GM19438 (cell line): ENCODE measurements around the gene NVL.
"Not testable (repeated sequence)": the region's sequence is repeated elsewhere in the genome, so short reads cannot be mapped to it uniquely, and the experiment has no call there.

Source experiments
- ATAC-seq: cut with Tn5 transposase; IDR thresholded peaks from one replicate; pipeline ENCODE4 v1.9.1; 2021; ENCODE audit warnings: low read depth; ENCODE audit not compliant: unreplicated experiment

Gene NVL

GRCh38 chr1:224338150-224338838, 8.3 kb upstream of the NVL start:
- no peak for ATAC-seq

GRCh38 chr1:224333939-224334786, 4.2 kb upstream of the NVL start:
- ATAC-seq, result no peak

GRCh38 chr1:224333309-224333926, 3.4 kb upstream of the NVL start:
- ATAC-seq, result peak; percentile 47

GRCh38 chr1:224331824-224332223, 1.9 kb upstream of the NVL start:
- no peak for ATAC-seq

- ATAC-seq, result no peak
These were observed 1.4 kb upstream of the NVL start for GRCh38 chr1:224331326-224331725.

- ATAC-seq, result no peak
These were observed 509 bp downstream of the NVL start for GRCh38 chr1:224329484-224329841.

GRCh38 chr1:224328644-224329043, 1.3 kb downstream of the NVL start:
- no peak for ATAC-seq

GRCh38 chr1:224325959-224326358, 4.0 kb downstream of the NVL start:
- no peak for ATAC-seq

GRCh38 chr1:224321706-224322105, 8.3 kb downstream of the NVL start:
- no peak for ATAC-seq

- no peak for ATAC-seq
These were observed 12.5 kb downstream of the NVL start for GRCh38 chr1:224317383-224318045.

- no peak for ATAC-seq
These were observed 17.9 kb downstream of the NVL start for GRCh38 chr1:224312025-224312424.

- not testable (repeated sequence) for ATAC-seq
These were observed 18.5 kb downstream of the NVL start for GRCh38 chr1:224311503-224311902.

GRCh38 chr1:224308064-224308463, 21.9 kb downstream of the NVL start:
- ATAC-seq, result no peak

GRCh38 chr1:224304767-224305166, 25.2 kb downstream of the NVL start:
- ATAC-seq, result no peak

- ATAC-seq, result no peak
These were observed 27.0 kb downstream of the NVL start for GRCh38 chr1:224302947-224303346.

- ATAC-seq, result no peak
These were observed 28.6 kb downstream of the NVL start for GRCh38 chr1:224301391-224301790.

GRCh38 chr1:224300346-224300745, 29.6 kb downstream of the NVL start:
- ATAC-seq, result no peak

GRCh38 chr1:224298346-224299330, 31.3 kb downstream of the NVL start:
- no peak for ATAC-seq

- no peak for ATAC-seq
These were observed 35.2 kb downstream of the NVL start for GRCh38 chr1:224294775-224295174.

- ATAC-seq, result no peak
These were observed 37.6 kb downstream of the NVL start for GRCh38 chr1:224292419-224292818.
